Vagina (tissue), 2 donors: ENCODE results near the gene CRYZ. TPM values are rescaled to one million over a fixed set of nuclear protein-coding genes. Genes with fewer than 3 reads are reported as not detected.

ENCODE experiments used
- DNase-seq, 2 donors: peaks; one replicate each; pipeline ENCODE4 v3.0.0-alpha.2; 2017; ENCODE audit errors: extremely low spot score in 2 of 2
- H3K27ac ChIP-seq: fragments of 200-600 bp; sonication (generic); one replicate; pipeline ENCODE4 v1.5.1; 2019
- H3K27me3 ChIP-seq: fragments of 200-600 bp; sonication (generic); one replicate; pipeline ENCODE4 v1.5.1; 2019
- H3K36me3 ChIP-seq, 2 donors: fragments of 200-600 bp; sonication (generic); one replicate each; pipeline ENCODE4 v1.5.1; 2017 to 2019
- H3K4me1 ChIP-seq: fragments of 200-600 bp; sonication (generic); one replicate; pipeline ENCODE4 v1.5.1; 2019
- H3K4me3 ChIP-seq, 2 donors: fragments of 200-600 bp; sonication (generic); 1 replicate in 1 of 2; 2 replicates in 1 of 2; pipeline ENCODE4 v1.5.1; 2016 to 2019
- H3K9me3 ChIP-seq: fragments of 200-600 bp; sonication (generic); one replicate; pipeline ENCODE4 v1.5.1; 2019
- CTCF ChIP-seq, 3 experiments: fragments of 450-650 bp in 2 of 3; fragments of 200-600 bp in 1 of 3; sonication (generic) in 1 of 3; IDR thresholded peaks; one replicate each; pipeline ENCODE4 v1.5.1; 2017 to 2019; ENCODE audit warnings: antibody characterized with exemption in 3 of 3, mild to moderate bottlenecking in 2 of 3, moderate library complexity in 2 of 3
- POLR2A ChIP-seq, 2 donors: fragments of 450-650 bp; IDR thresholded peaks; one replicate each; pipeline ENCODE4 v1.6.1; 2017; ENCODE audit warnings: antibody characterized with exemption in 2 of 2, mild to moderate bottlenecking in 2 of 2, moderate library complexity in 2 of 2
- POLR2AphosphoS5 ChIP-seq, 2 donors: sonication (generic); formaldehyde crosslinking; IDR thresholded peaks; one replicate each; pipeline ENCODE4 v1.9.0; 2017; ENCODE audit warnings: antibody characterized with exemption in 2 of 2, mild to moderate bottlenecking in 2 of 2, low read depth in 1 of 2; ENCODE audit not compliant: insufficient read depth in 1 of 2
- intact Hi-C: fragments of 100-400 bp; cut with DNase I; formaldehyde crosslinking; loops from one replicate; pipeline ENCODE4 v1.15.1; 2023
- total RNA-seq: library from RNA; depleted of rRNA; stranded (reverse); fragments of >200 nt; gene quantifications from one replicate; pipeline ENCODE4 v1.2.3, GENCODE V29; 2016

Gene CRYZ
- total RNA-seq, 1 donor from 2014 or later: 32.7 TPM

- intact Hi-C loops: no loop called here
- TF ChIP-seq CTCF (IDR thresholded peaks at IDR 0.05): no peak
- no peak for TF ChIP-seq POLR2AphosphoS5 (IDR thresholded peaks at IDR 0.05; ENCODE audit: insufficient read depth in 1 of 2, low read depth in 1 of 2)
- TF ChIP-seq POLR2A (IDR thresholded peaks at IDR 0.05): no peak
- Histone ChIP-seq H3K36me3 (no peaks in the 10 kb centered on the region), H3K27me3 (no peaks in the 10 kb centered on the region), H3K4me1 (no peaks in the 10 kb centered on the region), H3K4me3 (no peak overlapping the region), H3K9me3 (no peaks in the 10 kb centered on the region), H3K27ac (no peak overlapping the region)
- DNase-seq: no peak
These were observed 51.4 kb downstream of the CRYZ start for GRCh38 chr1:74681449-74681848.

- intact Hi-C loops: no loop called here
These were observed 51.8 kb downstream of the CRYZ start for GRCh38 chr1:74681001-74681400.

GRCh38 chr1:74679811-74680210 lies 53.0 kb downstream of the CRYZ start:
- Histone ChIP-seq H3K27me3 (no peaks in the 10 kb centered on the region), H3K36me3 (no peaks in the 10 kb centered on the region), H3K4me3 (no peak overlapping the region), H3K4me1 (no peaks in the 10 kb centered on the region), H3K27ac (no peak overlapping the region), H3K9me3 (no peaks in the 10 kb centered on the region)
- TF ChIP-seq CTCF (IDR thresholded peaks at IDR 0.05) (no peak), POLR2AphosphoS5 (IDR thresholded peaks at IDR 0.05; ENCODE audit: insufficient read depth in 1 of 2, low read depth in 1 of 2) (no peak), POLR2A (IDR thresholded peaks at IDR 0.05) (no peak)
- intact Hi-C loops: no loop called here
- no peak for DNase-seq

More at GRCh38 chr1:74681001-74681400, 51.8 kb downstream of the CRYZ start:
- no peaks in the 10 kb centered on the region for H3K27me3 ChIP-seq
- H3K36me3 ChIP-seq: no peaks in the 10 kb centered on the region
- H3K27ac ChIP-seq: no peak overlapping the region
- TF ChIP-seq POLR2A (IDR thresholded peaks at IDR 0.05): no peak
- no peak for TF ChIP-seq CTCF (IDR thresholded peaks at IDR 0.05)
- no peak for TF ChIP-seq POLR2AphosphoS5 (IDR thresholded peaks at IDR 0.05; ENCODE audit: insufficient read depth in 1 of 2, low read depth in 1 of 2)
- DNase-seq: no peak
- no peaks in the 10 kb centered on the region for H3K4me1 ChIP-seq
- no peak overlapping the region for H3K4me3 ChIP-seq
- no peaks in the 10 kb centered on the region for H3K9me3 ChIP-seq

GRCh38 chr1:74677926-74678325 lies 54.9 kb downstream of the CRYZ start:
- TF ChIP-seq POLR2A (IDR thresholded peaks at IDR 0.05) (no peak), POLR2AphosphoS5 (IDR thresholded peaks at IDR 0.05; ENCODE audit: insufficient read depth in 1 of 2, low read depth in 1 of 2) (no peak), CTCF (IDR thresholded peaks at IDR 0.05) (no peak)
- H3K4me3 ChIP-seq: no peak overlapping the region
- intact Hi-C loops: no loop called here
- no peaks in the 10 kb centered on the region for H3K9me3 ChIP-seq
- H3K4me1 ChIP-seq: peaks cover 9% of the 10 kb centered on the region
- no peak for DNase-seq
- H3K27me3 ChIP-seq: no peaks in the 10 kb centered on the region
- H3K36me3 ChIP-seq: no peaks in the 10 kb centered on the region
- H3K27ac ChIP-seq: no peak overlapping the region

- intact Hi-C loops: no loop called here
- no peak for TF ChIP-seq POLR2A (IDR thresholded peaks at IDR 0.05)
- no peak for TF ChIP-seq POLR2AphosphoS5 (IDR thresholded peaks at IDR 0.05; ENCODE audit: insufficient read depth in 1 of 2, low read depth in 1 of 2)
- TF ChIP-seq CTCF (IDR thresholded peaks at IDR 0.05): no peak
- Histone ChIP-seq H3K4me3 (peak overlapping the region in 1 of 2 donors; percentile 40), H3K27ac (no peak overlapping the region), H3K4me1 (peaks cover 9% of the 10 kb centered on the region), H3K9me3 (no peaks in the 10 kb centered on the region), H3K36me3 (no peaks in the 10 kb centered on the region), H3K27me3 (no peaks in the 10 kb centered on the region)
- no peak for DNase-seq
These were observed 58.4 kb downstream of the CRYZ start for GRCh38 chr1:74674278-74675048.
